ENCODE measurements around the gene IQCH. TPM values are rescaled to one million over a fixed set of nuclear protein-coding genes. Genes with fewer than 3 reads are reported as not detected.

The IQCH gene
- total and polyA plus RNA-seq, 2 donors (not counting 1 experiment from before 2014, with no cell fraction given): 1.7 to 5.0 TPM

GRCh38 chr15:67515090-67515489 lies 260.5 kb downstream of the IQCH start:
- no peaks in the 10 kb centered on the region for H3K79me2 ChIP-seq (ENCODE audit: control insufficient read depth, insufficient read depth, low read length)
- no peak overlapping the region for H3K4me2 ChIP-seq (ENCODE audit: extremely low read depth, insufficient read depth, low read length)
- TF ChIP-seq EZH2 (IDR thresholded peaks at IDR 0.05; ENCODE audit: low read length, missing control alignments): no peak

GRCh38 chr15:67515557-67515956 lies 261.0 kb downstream of the IQCH start:
- Histone ChIP-seq H3K27me3 (ENCODE audit: control insufficient read depth, insufficient read depth, low read length) (no peaks in the 10 kb centered on the region), H3K9me3 (ENCODE audit: control insufficient read depth, insufficient read depth, low read depth, low read length) (no peaks in the 10 kb centered on the region), H3K79me2 (ENCODE audit: control insufficient read depth, insufficient read depth, low read length) (no peaks in the 10 kb centered on the region), H3K4me3 (replicated peaks in 1 of 4; ENCODE audit: control extremely low read depth in 1 of 4, insufficient read depth in 1 of 4, low read depth in 3 of 4, low read length in 4 of 4) (no peak overlapping the region), H3K36me3 (ENCODE audit: control insufficient read depth, insufficient read depth, low read length) (no peaks in the 10 kb centered on the region), H3K4me2 (ENCODE audit: extremely low read depth, insufficient read depth, low read length) (no peak overlapping the region), H3K4me1 (ENCODE audit: control insufficient read depth, extremely low read depth, insufficient read depth, low read length) (peaks cover 12% of the 10 kb centered on the region), H3K27ac (ENCODE audit: insufficient read depth, low read length) (no peak overlapping the region), H3K9ac (ENCODE audit: insufficient read depth, low read length) (no peak overlapping the region), H4K20me1 (ENCODE audit: control insufficient read depth, extremely low read depth, insufficient read depth, low read length) (no peaks in the 10 kb centered on the region), H2AFZ (ENCODE audit: low read length) (no peak overlapping the region)
- TF ChIP-seq CTCF (conservative IDR thresholded peaks at IDR 0.05 in 1 of 2, IDR thresholded peaks at IDR 0.05 in 1 of 2; ENCODE audit: low read depth in 1 of 2, low read length in 2 of 2) (no peak), EZH2 (IDR thresholded peaks at IDR 0.05; ENCODE audit: low read length, missing control alignments) (no peak)
- no peak for DNase-seq (ENCODE audit: low read depth in 2 of 2)

More at GRCh38 chr15:67515090-67515489, 260.5 kb downstream of the IQCH start:
- H3K4me3 ChIP-seq (replicated peaks in 1 of 4; ENCODE audit: control extremely low read depth in 1 of 4, insufficient read depth in 1 of 4, low read depth in 3 of 4, low read length in 4 of 4): no peak overlapping the region
- H3K27ac ChIP-seq (ENCODE audit: insufficient read depth, low read length): no peak overlapping the region
- peaks cover 14% of the 10 kb centered on the region for H3K4me1 ChIP-seq (ENCODE audit: control insufficient read depth, extremely low read depth, insufficient read depth, low read length)
- DNase-seq (ENCODE audit: low read depth in 2 of 2): no peak
- no peak overlapping the region for H2AFZ ChIP-seq (ENCODE audit: low read length)
- H3K9me3 ChIP-seq (ENCODE audit: control insufficient read depth, insufficient read depth, low read depth, low read length): no peaks in the 10 kb centered on the region
- no peaks in the 10 kb centered on the region for H3K36me3 ChIP-seq (ENCODE audit: control insufficient read depth, insufficient read depth, low read length)
- no peak overlapping the region for H3K9ac ChIP-seq (ENCODE audit: insufficient read depth, low read length)
- H3K27me3 ChIP-seq (ENCODE audit: control insufficient read depth, insufficient read depth, low read length): no peaks in the 10 kb centered on the region
- H4K20me1 ChIP-seq (ENCODE audit: control insufficient read depth, extremely low read depth, insufficient read depth, low read length): no peaks in the 10 kb centered on the region

GRCh38 chr15:67520321-67521028 lies 265.9 kb downstream of the IQCH start:
- Histone ChIP-seq H2AFZ (ENCODE audit: low read length) (peak overlapping the region; percentile 96), H3K79me2 (ENCODE audit: control insufficient read depth, insufficient read depth, low read length) (peaks cover 31% of the 10 kb centered on the region), H3K4me2 (ENCODE audit: extremely low read depth, insufficient read depth, low read length) (peak overlapping the region; percentile 92), H3K9me3 (ENCODE audit: control insufficient read depth, insufficient read depth, low read depth, low read length) (no peaks in the 10 kb centered on the region), H4K20me1 (ENCODE audit: control insufficient read depth, extremely low read depth, insufficient read depth, low read length) (no peaks in the 10 kb centered on the region), H3K4me3 (replicated peaks in 1 of 4; ENCODE audit: control extremely low read depth in 1 of 4, insufficient read depth in 1 of 4, low read depth in 3 of 4, low read length in 4 of 4) (peak overlapping the region; percentile 65 to 87 (median 78)), H3K9ac (ENCODE audit: insufficient read depth, low read length) (peak overlapping the region; percentile 86), H3K4me1 (ENCODE audit: control insufficient read depth, extremely low read depth, insufficient read depth, low read length) (peaks cover 5% of the 10 kb centered on the region), H3K36me3 (ENCODE audit: control insufficient read depth, insufficient read depth, low read length) (no peaks in the 10 kb centered on the region), H3K27ac (ENCODE audit: insufficient read depth, low read length) (peak overlapping the region; percentile 65), H3K27me3 (ENCODE audit: control insufficient read depth, insufficient read depth, low read length) (no peaks in the 10 kb centered on the region)
- TF ChIP-seq EZH2 (IDR thresholded peaks at IDR 0.05; ENCODE audit: low read length, missing control alignments) (no peak), CTCF (conservative IDR thresholded peaks at IDR 0.05 in 1 of 2, IDR thresholded peaks at IDR 0.05 in 1 of 2; ENCODE audit: low read depth in 1 of 2, low read length in 2 of 2) (no peak)
- peak in 1 of 2 donors; percentile 40 for DNase-seq (ENCODE audit: low read depth in 2 of 2)
